Frontal cortex (tissue), 4 donors: ENCODE data around the gene PTPRG. TPM values are rescaled to one million over a fixed set of nuclear protein-coding genes. Genes with fewer than 3 reads are reported as not detected.

Experiments
- DNase-seq, 2 donors: peaks; one replicate each; pipeline ENCODE4 v3.0.0; 2012; ENCODE audit warnings: low spot score in 2 of 2
- FAIRE-seq: peaks from 2 replicates; lab custom pipeline; 2012; peaks lifted over from hg19 to GRCh38; lab: Jason Lieb, UNC
- total RNA-seq: library from RNA; depleted of rRNA; stranded (reverse); fragments of >200 nt; gene quantifications from one replicate; pipeline ENCODE4 v1.2.3, GENCODE V29; 2014
- donor health status: control.
- donor health status: control.
- donor health status: control.

Gene PTPRG
- total RNA-seq, 1 donor from 2014 or later, result 52.6 TPM

- DNase-seq (no peak), FAIRE-seq (no peak)
Observed at GRCh38 chr3:62049033-62049432, 487.7 kb downstream of the PTPRG start.

GRCh38 chr3:62051506-62051905 lies 490.1 kb downstream of the PTPRG start:
- DNase-seq (no peak), FAIRE-seq (no peak)

- FAIRE-seq (no peak), DNase-seq (no peak)
Observed at GRCh38 chr3:62052331-62052730, 491.0 kb downstream of the PTPRG start.

GRCh38 chr3:62056658-62057057 lies 495.3 kb downstream of the PTPRG start:
- FAIRE-seq, result no peak

GRCh38 chr3:62057339-62058047 lies 496.1 kb downstream of the PTPRG start:
- FAIRE-seq, result no peak
- no peak for DNase-seq

More at GRCh38 chr3:62056658-62057057, 495.3 kb downstream of the PTPRG start:
- DNase-seq, result no peak

- FAIRE-seq (no peak), DNase-seq (no peak)
Observed at GRCh38 chr3:62065985-62066693, 504.8 kb downstream of the PTPRG start.

GRCh38 chr3:62068337-62068736 lies 507.0 kb downstream of the PTPRG start:
- FAIRE-seq (no peak), DNase-seq (no peak)

- DNase-seq, result no peak
- FAIRE-seq, result no peak
Observed at GRCh38 chr3:62070891-62071290, 509.5 kb downstream of the PTPRG start.

- FAIRE-seq, result no peak
- no peak for DNase-seq
Observed at GRCh38 chr3:62073038-62073437, 511.7 kb downstream of the PTPRG start.

GRCh38 chr3:62084558-62084957 lies 523.2 kb downstream of the PTPRG start:
- FAIRE-seq (no peak), DNase-seq (no peak)

- no peak for FAIRE-seq
- no peak for DNase-seq
Observed at GRCh38 chr3:62088472-62089104, 527.2 kb downstream of the PTPRG start.

- FAIRE-seq, result no peak
- DNase-seq, result no peak
Observed at GRCh38 chr3:62090066-62090465, 528.7 kb downstream of the PTPRG start.

GRCh38 chr3:62090519-62090918 lies 529.1 kb downstream of the PTPRG start:
- DNase-seq (no peak), FAIRE-seq (no peak)

- FAIRE-seq (no peak), DNase-seq (no peak)
Observed at GRCh38 chr3:62093025-62093424, 531.7 kb downstream of the PTPRG start.

- FAIRE-seq (no peak), DNase-seq (no peak)
Observed at GRCh38 chr3:62094461-62094860, 533.1 kb downstream of the PTPRG start.

- FAIRE-seq, result no peak
- DNase-seq, result no peak
Observed at GRCh38 chr3:62095080-62095479, 533.7 kb downstream of the PTPRG start.

- FAIRE-seq, result no peak
Observed at GRCh38 chr3:62095756-62096155, 534.4 kb downstream of the PTPRG start.

GRCh38 chr3:62096521-62096920 lies 535.1 kb downstream of the PTPRG start:
- FAIRE-seq (no peak), DNase-seq (no peak)

More at GRCh38 chr3:62095756-62096155, 534.4 kb downstream of the PTPRG start:
- no peak for DNase-seq

GRCh38 chr3:62097121-62097520 lies 535.8 kb downstream of the PTPRG start:
- no peak for DNase-seq
- FAIRE-seq, result no peak

GRCh38 chr3:62098646-62099365 lies 537.4 kb downstream of the PTPRG start:
- no peak for DNase-seq
- FAIRE-seq, result no peak
